GM08714 (cell line): ENCODE data around the gene FXYD2.

ENCODE experiments used
- H3K4me3 ChIP-seq: fragments of 200-500 bp; sonication (Bioruptor generic); 2 replicates; pipeline ENCODE4 v1.5.1; 2014; ENCODE audit warnings: mild to moderate bottlenecking, low read length, inconsistent platforms
- ZNF274 ChIP-seq: IDR thresholded peaks from 2 replicates; pipeline ENCODE4 v1.6.1; 2012; ENCODE audit warnings: mild to moderate bottlenecking, low read depth, low read length

FXYD2 gene

GRCh38 chr11:117862753-117863152 is 38.2 kb upstream of the FXYD2 start:
- no peak overlapping the region for H3K4me3 ChIP-seq

GRCh38 chr11:117862019-117862725 is 37.6 kb upstream of the FXYD2 start:
- H3K4me3 ChIP-seq = no peak overlapping the region
- no peak for TF ChIP-seq ZNF274

More at GRCh38 chr11:117862753-117863152, 38.2 kb upstream of the FXYD2 start:
- no peak for TF ChIP-seq ZNF274

GRCh38 chr11:117861151-117862018 is 36.8 kb upstream of the FXYD2 start:
- no peak for TF ChIP-seq ZNF274
- H3K4me3 ChIP-seq = no peak overlapping the region

- no peak overlapping the region for H3K4me3 ChIP-seq
- TF ChIP-seq ZNF274 = no peak
Observed at GRCh38 chr11:117860139-117860538, 35.6 kb upstream of the FXYD2 start.

- no peak for TF ChIP-seq ZNF274
- no peak overlapping the region for H3K4me3 ChIP-seq
Observed at GRCh38 chr11:117859488-117860112, 35.1 kb upstream of the FXYD2 start.

GRCh38 chr11:117859061-117859460 is 34.5 kb upstream of the FXYD2 start:
- no peak overlapping the region for H3K4me3 ChIP-seq
- TF ChIP-seq ZNF274 = no peak

GRCh38 chr11:117857734-117858414 is 33.3 kb upstream of the FXYD2 start:
- no peak overlapping the region for H3K4me3 ChIP-seq
- no peak for TF ChIP-seq ZNF274

- H3K4me3 ChIP-seq = no peak overlapping the region
- no peak for TF ChIP-seq ZNF274
Observed at GRCh38 chr11:117855912-117856651, 31.5 kb upstream of the FXYD2 start.

- TF ChIP-seq ZNF274 = no peak
- no peak overlapping the region for H3K4me3 ChIP-seq
Observed at GRCh38 chr11:117855186-117855845, 30.8 kb upstream of the FXYD2 start.

- no peak overlapping the region for H3K4me3 ChIP-seq
- TF ChIP-seq ZNF274 = no peak
Observed at GRCh38 chr11:117852309-117852708, 27.8 kb upstream of the FXYD2 start.

GRCh38 chr11:117851852-117852251 is 27.3 kb upstream of the FXYD2 start:
- TF ChIP-seq ZNF274 = no peak
- H3K4me3 ChIP-seq = no peak overlapping the region

- no peak overlapping the region for H3K4me3 ChIP-seq
- TF ChIP-seq ZNF274 = no peak
Observed at GRCh38 chr11:117851106-117851505, 26.6 kb upstream of the FXYD2 start.

GRCh38 chr11:117849781-117850414 is 25.4 kb upstream of the FXYD2 start:
- H3K4me3 ChIP-seq = no peak overlapping the region
- TF ChIP-seq ZNF274 = no peak
